NCI-H1694 treated with DMSO at 0.1 percent for 48 hours (cell line): ENCODE results near the gene CDH22.

Experiments used
- DNase-seq: peaks from one replicate; lab custom pipeline; 2025; lab: John Stamatoyannopoulos, UW

CDH22 gene

GRCh38 chr20:46192376-46192944, 115.8 kb downstream of the CDH22 start:
- no peak for DNase-seq

- no peak for DNase-seq
Observed at GRCh38 chr20:46191611-46192010, 116.7 kb downstream of the CDH22 start.

GRCh38 chr20:46191168-46191540, 117.1 kb downstream of the CDH22 start:
- DNase-seq: no peak

DNA sequence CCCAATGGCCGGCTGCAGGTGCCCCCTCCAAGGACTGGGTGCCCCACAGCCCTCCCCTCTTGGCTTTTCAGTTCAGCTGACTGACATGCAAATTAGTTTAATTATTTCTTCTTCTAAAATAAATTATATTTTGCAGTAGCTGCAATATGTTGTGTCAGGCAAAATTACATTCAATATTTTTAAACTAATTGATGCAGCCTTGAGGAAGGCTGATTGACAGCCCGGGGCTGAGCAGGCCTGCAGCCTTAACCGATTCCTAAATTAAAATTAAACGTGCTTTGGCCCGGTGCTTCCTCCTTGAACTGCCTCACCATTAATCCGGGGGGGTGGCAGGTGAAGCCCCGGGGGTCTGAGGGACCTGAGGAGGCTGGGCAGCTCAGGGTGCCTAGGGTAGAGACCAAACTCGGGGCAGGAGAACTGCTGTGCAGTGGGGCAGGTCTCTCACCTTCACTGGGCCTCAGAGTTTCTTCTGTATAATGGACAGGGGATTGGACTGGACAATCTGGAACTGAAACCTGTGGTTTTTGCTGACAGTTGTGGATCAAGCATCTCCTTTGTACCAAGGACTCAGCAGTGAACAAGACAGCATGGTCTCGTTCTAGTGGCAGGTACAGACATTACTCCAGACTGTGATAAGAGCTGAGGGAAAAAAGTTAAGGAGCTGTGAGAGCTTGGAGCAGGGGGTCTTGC, 117.7 kb downstream of the CDH22 start:
- no peak for DNase-seq

DNA sequence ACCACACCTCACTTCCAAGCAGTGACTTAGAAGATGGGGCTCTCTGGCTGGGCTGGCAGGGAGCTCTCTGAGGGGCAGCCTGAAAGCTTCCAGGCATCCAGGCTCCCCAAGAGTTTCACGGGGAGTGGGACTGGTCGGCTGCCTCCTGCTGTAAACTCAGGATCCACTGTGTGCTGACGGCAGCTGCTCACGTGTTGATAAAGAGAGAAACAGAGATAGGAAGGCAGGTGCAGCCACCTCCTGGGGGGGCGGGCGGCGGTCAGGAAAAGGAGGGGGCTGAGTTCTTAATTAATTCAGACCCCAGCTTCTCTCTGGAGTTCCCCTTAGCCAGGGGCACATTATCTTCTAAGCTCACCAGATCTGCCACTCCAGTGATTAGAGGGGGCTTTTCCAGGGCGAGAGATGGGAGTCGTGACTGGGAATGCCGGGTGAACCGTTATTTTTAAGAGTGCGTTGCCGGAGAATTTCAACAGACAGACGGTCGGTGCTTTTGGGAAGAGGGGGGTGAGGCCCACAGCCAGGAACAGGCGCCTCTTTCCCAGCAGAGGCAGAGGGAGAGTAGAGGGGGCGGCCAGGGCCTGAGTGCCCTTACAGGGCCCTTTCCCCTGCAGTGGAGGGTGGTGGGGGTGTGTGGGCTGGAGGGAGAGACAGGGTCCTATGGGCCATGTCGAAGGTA, 119.3 kb downstream of the CDH22 start:
- peak; percentile 31 for DNase-seq

GRCh38 chr20:46186210-46186609, 122.1 kb downstream of the CDH22 start:
- DNase-seq: no peak

GRCh38 chr20:46185353-46185752, 122.9 kb downstream of the CDH22 start:
- no peak for DNase-seq

DNA sequence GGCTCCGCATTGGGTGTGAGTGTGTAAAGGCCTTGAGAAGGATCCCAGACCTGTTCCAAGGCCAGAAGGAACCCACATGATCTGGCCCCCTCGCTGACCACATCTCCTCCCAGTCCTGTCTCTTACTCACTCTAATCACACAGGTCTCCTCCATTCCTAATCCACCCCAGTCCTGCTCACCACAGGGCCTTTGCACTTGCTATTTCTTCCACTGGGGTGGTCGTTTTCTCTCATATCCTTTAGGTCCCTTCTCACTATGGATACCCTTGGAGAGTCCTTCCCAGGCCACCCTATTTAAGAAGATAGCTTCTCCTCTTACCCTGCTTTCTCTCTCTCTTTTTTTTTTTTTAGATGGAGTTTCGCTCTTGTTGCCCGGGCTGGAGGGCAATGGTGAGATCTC, 124.5 kb downstream of the CDH22 start:
- DNase-seq: no peak

- peak; percentile 95 for DNase-seq
Observed at GRCh38 chr20:46182276-46183200, 125.8 kb downstream of the CDH22 start.

- no peak for DNase-seq
Observed at GRCh38 chr20:46179862-46180261, 128.4 kb downstream of the CDH22 start.

- no peak for DNase-seq
Observed at GRCh38 chr20:46178891-46179290, 129.4 kb downstream of the CDH22 start.

DNA sequence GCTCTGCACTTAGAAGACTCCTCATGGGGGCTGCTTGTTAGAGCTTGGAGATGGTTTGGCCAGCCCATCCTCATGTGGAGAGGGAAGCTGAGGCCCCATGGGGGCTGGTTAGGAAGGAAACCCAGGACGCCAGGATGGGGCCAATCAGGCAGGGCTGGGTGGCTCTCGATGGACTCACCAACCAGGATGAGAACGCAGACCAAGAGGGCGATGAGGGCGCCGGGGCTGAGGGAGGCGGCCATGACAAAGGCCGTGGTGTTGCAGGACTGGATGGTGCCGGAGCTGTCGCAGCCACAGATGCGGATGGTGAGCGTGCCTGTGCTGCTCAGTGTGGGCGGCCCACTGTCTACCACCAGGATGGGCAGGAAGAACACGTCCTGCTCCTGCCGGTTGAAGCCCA, 130.5 kb downstream of the CDH22 start:
- no peak for DNase-seq

- peak; percentile 90 for DNase-seq
Observed at GRCh38 chr20:46176739-46177378, 131.4 kb downstream of the CDH22 start.

- DNase-seq: no peak
Observed at GRCh38 chr20:46175127-46175494, 133.2 kb downstream of the CDH22 start.

- peak; percentile 49 for DNase-seq
Observed at GRCh38 chr20:46174469-46175126, 133.7 kb downstream of the CDH22 start.

GRCh38 chr20:46173652-46174468, 134.4 kb downstream of the CDH22 start:
- no peak for DNase-seq

GRCh38 chr20:46172961-46173536, 135.2 kb downstream of the CDH22 start:
- no peak for DNase-seq

- DNase-seq: no peak
Observed at GRCh38 chr20:46172455-46172854, 135.8 kb downstream of the CDH22 start.

GRCh38 chr20:46171909-46172308, 136.4 kb downstream of the CDH22 start:
- no peak for DNase-seq

DNA sequence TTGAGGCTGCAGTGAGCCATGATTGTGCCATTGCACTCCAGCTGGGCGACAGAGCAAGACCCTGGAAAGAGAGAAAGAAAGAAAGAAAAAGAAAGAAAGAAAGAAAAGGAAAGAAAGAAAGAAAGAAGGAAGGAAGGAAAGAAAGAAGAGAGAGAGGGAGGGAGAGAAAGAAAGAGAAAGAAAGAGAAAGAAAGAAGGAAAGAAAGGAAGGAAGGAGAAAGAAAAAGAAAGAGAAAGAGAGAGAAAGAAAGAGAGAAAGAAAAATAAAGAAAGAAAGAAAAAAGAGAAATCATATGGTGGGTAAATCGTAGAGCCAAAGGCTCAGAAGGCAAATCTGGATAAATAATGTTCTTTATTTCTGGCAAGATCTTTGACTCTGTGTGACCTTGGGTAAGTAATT, 136.8 kb downstream of the CDH22 start:
- DNase-seq: no peak
